ENCODE data around the gene POLH. TPM values are rescaled to one million over a fixed set of nuclear protein-coding genes. Genes with fewer than 3 reads are reported as not detected.

The POLH gene
- total and polyA plus RNA-seq, 9 of the 15 experiments (the other 6 are each of a cell fraction or from before 2014, with no cell fraction given) = 5.8 to 31.6 (median 20.6) TPM

DNA sequence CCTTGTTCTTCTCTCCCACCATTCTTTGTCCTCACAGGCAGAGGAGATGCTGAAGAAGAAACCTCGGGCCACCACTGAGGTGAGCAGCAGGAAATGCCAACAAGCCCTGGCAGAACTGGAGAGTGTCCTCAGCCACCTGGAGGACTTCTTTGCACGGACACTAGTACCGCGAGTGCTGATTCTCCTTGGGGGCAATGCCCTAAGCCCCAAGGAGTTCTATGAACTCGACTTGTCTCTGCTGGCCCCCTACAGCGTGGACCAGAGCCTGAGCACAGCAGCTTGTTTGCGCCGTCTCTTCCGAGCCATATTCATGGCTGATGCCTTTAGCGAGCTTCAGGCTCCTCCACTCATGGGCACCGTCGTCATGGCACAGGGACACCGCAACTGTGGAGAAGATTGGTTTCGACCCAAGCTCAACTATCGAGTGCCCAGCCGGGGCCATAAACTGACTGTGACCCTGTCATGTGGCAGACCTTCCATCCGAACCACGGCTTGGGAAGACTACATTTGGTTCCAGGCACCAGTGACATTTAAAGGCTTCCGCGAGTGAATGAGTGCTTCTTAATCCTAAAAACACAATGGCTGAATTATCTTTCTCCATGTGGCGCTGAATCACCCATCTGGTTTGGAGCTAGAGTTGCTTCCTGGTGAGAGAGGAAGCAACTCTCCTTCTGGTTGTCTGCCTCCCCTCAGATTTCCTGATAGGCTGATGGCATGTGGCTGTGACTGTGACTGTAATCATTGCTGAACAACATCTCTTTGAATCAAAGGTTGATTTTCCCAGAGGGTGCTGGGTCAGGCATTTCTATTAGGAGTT lies 64.2 kb downstream of the POLH start (continued):
- no peak for TF ChIP-seq NONO (IDR thresholded peaks at IDR 0.05; ENCODE audit: low read depth in 2 of 2, low read length in 1 of 2)
- TF ChIP-seq DDX20 (tag; IDR thresholded peaks at IDR 0.05; ENCODE audit: low read depth) = no peak
- TF ChIP-seq, protein P1, sequence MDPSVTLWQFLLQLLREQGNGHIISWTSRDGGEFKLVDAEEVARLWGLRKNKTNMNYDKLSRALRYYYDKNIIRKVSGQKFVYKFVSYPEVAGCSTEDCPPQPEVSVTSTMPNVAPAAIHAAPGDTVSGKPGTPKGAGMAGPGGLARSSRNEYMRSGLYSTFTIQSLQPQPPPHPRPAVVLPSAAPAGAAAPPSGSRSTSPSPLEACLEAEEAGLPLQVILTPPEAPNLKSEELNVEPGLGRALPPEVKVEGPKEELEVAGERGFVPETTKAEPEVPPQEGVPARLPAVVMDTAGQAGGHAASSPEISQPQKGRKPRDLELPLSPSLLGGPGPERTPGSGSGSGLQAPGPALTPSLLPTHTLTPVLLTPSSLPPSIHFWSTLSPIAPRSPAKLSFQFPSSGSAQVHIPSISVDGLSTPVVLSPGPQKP (CRISPR knock-in tag; IDR thresholded peaks at IDR 0.05) = no peak
- TF ChIP-seq, protein P2, sequence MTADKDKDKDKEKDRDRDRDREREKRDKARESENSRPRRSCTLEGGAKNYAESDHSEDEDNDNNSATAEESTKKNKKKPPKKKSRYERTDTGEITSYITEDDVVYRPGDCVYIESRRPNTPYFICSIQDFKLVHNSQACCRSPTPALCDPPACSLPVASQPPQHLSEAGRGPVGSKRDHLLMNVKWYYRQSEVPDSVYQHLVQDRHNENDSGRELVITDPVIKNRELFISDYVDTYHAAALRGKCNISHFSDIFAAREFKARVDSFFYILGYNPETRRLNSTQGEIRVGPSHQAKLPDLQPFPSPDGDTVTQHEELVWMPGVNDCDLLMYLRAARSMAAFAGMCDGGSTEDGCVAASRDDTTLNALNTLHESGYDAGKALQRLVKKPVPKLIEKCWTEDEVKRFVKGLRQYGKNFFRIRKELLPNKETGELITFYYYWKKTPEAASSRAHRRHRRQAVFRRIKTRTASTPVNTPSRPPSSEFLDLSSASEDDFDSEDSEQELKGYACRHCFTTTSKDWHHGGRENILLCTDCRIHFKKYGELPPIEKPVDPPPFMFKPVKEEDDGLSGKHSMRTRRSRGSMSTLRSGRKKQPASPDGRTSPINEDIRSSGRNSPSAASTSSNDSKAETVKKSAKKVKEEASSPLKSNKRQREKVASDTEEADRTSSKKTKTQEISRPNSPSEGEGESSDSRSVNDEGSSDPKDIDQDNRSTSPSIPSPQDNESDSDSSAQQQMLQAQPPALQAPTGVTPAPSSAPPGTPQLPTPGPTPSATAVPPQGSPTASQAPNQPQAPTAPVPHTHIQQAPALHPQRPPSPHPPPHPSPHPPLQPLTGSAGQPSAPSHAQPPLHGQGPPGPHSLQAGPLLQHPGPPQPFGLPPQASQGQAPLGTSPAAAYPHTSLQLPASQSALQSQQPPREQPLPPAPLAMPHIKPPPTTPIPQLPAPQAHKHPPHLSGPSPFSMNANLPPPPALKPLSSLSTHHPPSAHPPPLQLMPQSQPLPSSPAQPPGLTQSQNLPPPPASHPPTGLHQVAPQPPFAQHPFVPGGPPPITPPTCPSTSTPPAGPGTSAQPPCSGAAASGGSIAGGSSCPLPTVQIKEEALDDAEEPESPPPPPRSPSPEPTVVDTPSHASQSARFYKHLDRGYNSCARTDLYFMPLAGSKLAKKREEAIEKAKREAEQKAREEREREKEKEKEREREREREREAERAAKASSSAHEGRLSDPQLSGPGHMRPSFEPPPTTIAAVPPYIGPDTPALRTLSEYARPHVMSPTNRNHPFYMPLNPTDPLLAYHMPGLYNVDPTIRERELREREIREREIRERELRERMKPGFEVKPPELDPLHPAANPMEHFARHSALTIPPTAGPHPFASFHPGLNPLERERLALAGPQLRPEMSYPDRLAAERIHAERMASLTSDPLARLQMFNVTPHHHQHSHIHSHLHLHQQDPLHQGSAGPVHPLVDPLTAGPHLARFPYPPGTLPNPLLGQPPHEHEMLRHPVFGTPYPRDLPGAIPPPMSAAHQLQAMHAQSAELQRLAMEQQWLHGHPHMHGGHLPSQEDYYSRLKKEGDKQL (CRISPR knock-in tag; IDR thresholded peaks at IDR 0.05; ENCODE audit: borderline replicate concordance) = no peak
- TF ChIP-seq, protein P3, sequence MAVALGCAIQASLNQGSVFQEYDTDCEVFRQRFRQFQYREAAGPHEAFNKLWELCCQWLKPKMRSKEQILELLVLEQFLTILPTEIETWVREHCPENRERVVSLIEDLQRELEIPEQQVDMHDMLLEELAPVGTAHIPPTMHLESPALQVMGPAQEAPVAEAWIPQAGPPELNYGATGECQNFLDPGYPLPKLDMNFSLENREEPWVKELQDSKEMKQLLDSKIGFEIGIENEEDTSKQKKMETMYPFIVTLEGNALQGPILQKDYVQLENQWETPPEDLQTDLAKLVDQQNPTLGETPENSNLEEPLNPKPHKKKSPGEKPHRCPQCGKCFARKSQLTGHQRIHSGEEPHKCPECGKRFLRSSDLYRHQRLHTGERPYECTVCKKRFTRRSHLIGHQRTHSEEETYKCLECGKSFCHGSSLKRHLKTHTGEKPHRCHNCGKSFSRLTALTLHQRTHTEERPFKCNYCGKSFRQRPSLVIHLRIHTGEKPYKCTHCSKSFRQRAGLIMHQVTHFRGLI (CRISPR knock-in tag; IDR thresholded peaks at IDR 0.05) = no peak
- TF ChIP-seq ZNF699 (CRISPR knock-in tag; IDR thresholded peaks at IDR 0.05; ENCODE audit: insufficient replicate concordance) = no peak
- TF ChIP-seq ZNF778 (CRISPR knock-in tag; IDR thresholded peaks at IDR 0.05) = no peak
- TF ChIP-seq, protein P4, sequence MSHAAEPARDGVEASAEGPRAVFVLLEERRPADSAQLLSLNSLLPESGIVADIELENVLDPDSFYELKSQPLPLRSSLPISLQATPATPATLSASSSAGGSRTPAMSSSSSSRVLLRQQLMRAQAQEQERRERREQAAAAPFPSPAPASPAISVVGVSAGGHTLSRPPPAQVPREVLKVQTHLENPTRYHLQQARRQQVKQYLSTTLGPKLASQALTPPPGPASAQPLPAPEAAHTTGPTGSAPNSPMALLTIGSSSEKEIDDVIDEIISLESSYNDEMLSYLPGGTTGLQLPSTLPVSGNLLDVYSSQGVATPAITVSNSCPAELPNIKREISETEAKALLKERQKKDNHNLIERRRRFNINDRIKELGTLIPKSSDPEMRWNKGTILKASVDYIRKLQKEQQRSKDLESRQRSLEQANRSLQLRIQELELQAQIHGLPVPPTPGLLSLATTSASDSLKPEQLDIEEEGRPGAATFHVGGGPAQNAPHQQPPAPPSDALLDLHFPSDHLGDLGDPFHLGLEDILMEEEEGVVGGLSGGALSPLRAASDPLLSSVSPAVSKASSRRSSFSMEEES (CRISPR knock-in tag; IDR thresholded peaks at IDR 0.05) = no peak
- 0 out of 2 replicates have a peak, but pooled peaks have one; percentile 34 for TF ChIP-seq CXXC5 (CRISPR knock-in tag; IDR thresholded peaks at IDR 0.05)
- peak; percentile 57 for TF ChIP-seq SAP30 (IDR thresholded peaks at IDR 0.05; ENCODE audit: borderline replicate concordance, insufficient read depth, low read depth, low read length, poor library complexity, severe bottlenecking)
